Stimulated activated CD4-positive, alpha-beta T cell treated with anti-CD3 and anti-CD28 coated beads, Interleukin-1b, Interleukin-23, amount 100 ng/mL, for 1 hour (primary cell): Measurements from ENCODE around the gene PRELID2.
"Not testable (repeated sequence)": the region's sequence is repeated elsewhere in the genome, so short reads cannot be mapped to it uniquely, and the experiment has no call there.

Experiments used
- DNase-seq, 2 donors: peaks; one replicate each; pipeline ENCODE4 v3.0.0-alpha.2; 2020; ENCODE audit warnings: low read depth in 2 of 2

PRELID2 gene

GRCh38 chr5:145750199-145750598 lies 84.9 kb downstream of the PRELID2 start:
- no peak for DNase-seq

GRCh38 chr5:145743396-145744061 lies 91.6 kb downstream of the PRELID2 start:
- DNase-seq, result no peak

GRCh38 chr5:145739843-145740242 lies 95.3 kb downstream of the PRELID2 start:
- no peak for DNase-seq

GRCh38 chr5:145738227-145738626 lies 96.9 kb downstream of the PRELID2 start:
- DNase-seq, result no peak

GRCh38 chr5:145737578-145737977 lies 97.6 kb downstream of the PRELID2 start:
- DNase-seq, result no peak

GRCh38 chr5:145729956-145730355 lies 105.2 kb downstream of the PRELID2 start:
- DNase-seq, result not testable (repeated sequence)

GRCh38 chr5:145723516-145723915 lies 111.6 kb downstream of the PRELID2 start:
- DNase-seq, result no peak

GRCh38 chr5:145718956-145719355 lies 116.2 kb downstream of the PRELID2 start:
- DNase-seq, result no peak

GRCh38 chr5:145715412-145715811 lies 119.7 kb downstream of the PRELID2 start:
- DNase-seq, result no peak

- DNase-seq, result no peak
These were observed 122.9 kb downstream of the PRELID2 start for GRCh38 chr5:145712245-145712644.

GRCh38 chr5:145711417-145711816 lies 123.7 kb downstream of the PRELID2 start:
- no peak for DNase-seq
